Measurements from ENCODE around the gene SCART1. TPM values are rescaled to one million over a fixed set of nuclear protein-coding genes. Genes with fewer than 3 reads are reported as not detected.
A peak's percentile ranks its signal among the peaks of the same experiment; 100 is the strongest.

Gene SCART1
- total RNA-seq = 1.5 TPM

DNA sequence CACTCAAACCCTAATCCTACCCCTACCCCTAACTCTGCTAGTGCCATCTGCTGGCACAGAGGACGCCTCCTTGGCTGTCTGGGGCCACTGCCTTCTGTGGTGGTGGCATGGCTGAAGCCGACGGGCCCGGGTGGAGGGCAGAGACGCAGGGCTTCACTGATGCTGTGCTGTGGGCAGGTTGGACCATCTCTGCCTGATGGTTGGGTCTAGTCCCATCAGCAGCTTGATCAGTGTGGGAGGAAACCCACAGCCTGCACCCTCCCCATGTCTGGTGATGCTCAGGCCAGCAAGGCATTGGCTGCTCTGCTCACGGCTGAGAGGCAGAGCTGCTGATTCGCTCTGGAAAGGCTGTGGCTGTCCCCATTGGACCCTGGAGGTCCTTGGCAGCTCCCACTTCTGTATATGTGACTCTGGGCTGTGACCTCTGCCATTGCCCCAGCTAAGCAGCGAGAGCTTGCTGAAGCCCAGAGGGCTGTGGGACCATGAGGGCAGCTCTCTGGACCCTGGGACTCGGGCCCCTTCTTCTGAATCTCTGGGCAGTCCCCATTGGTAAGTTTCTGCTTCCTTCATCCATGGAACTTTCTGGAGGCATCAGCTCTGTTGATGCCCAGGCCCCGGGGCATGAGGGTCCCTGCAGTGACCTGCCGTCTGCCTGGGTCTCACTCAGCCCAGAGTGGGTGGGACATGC lies at the start of gene SCART1:
SCART1 (plus strand) TSS at position 430 of the 688 bp plus-strand sequence; CDS start at position 483, 53 bp downstream.
- no peak for TF ChIP-seq POLR2AphosphoS5 (IDR thresholded peaks at IDR 0.05; ENCODE audit: insufficient read depth in 1 of 2, low read depth in 1 of 2)
- no peak for TF ChIP-seq POLR2A (IDR thresholded peaks at IDR 0.05)
- TF ChIP-seq, protein P1, sequence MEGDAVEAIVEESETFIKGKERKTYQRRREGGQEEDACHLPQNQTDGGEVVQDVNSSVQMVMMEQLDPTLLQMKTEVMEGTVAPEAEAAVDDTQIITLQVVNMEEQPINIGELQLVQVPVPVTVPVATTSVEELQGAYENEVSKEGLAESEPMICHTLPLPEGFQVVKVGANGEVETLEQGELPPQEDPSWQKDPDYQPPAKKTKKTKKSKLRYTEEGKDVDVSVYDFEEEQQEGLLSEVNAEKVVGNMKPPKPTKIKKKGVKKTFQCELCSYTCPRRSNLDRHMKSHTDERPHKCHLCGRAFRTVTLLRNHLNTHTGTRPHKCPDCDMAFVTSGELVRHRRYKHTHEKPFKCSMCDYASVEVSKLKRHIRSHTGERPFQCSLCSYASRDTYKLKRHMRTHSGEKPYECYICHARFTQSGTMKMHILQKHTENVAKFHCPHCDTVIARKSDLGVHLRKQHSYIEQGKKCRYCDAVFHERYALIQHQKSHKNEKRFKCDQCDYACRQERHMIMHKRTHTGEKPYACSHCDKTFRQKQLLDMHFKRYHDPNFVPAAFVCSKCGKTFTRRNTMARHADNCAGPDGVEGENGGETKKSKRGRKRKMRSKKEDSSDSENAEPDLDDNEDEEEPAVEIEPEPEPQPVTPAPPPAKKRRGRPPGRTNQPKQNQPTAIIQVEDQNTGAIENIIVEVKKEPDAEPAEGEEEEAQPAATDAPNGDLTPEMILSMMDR (IDR thresholded peaks at IDR 0.05) = no peak
- H3K27ac ChIP-seq = no peak within 1 kb of the TSS
- no peak within 1 kb of the TSS for H3K4me3 ChIP-seq
- peak in 1 of 2 donors; percentile 64 for DNase-seq (ENCODE audit: extremely low spot score in 2 of 2)
- no peaks in the 10 kb centered on the region for H3K9me3 ChIP-seq
- H3K36me3 ChIP-seq = no peaks in the 10 kb centered on the region
- intact Hi-C loops (cut with DNase I) = no loop called here
- H3K4me1 ChIP-seq = no peaks in the 10 kb centered on the region
- H3K27me3 ChIP-seq = no peaks in the 10 kb centered on the region

DNA sequence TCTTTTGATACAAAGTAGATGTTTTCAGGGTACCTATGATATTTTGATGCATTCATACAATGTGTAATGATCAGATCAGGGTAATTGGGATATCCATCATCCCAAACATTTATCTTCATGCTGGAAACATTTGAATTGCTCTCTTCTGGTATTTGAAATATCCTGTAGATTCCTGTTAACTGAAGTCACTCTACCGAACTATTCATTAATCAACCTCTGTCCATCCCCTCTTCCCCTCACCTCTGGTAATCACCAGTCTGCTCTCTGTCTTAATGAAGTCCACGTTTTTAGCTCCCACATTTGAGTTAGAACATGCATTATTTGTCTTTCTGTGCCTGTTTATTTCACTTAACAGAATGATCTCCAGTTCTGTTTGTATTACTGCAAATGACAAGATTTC lies 48.5 kb upstream of the SCART1 start:
- TF ChIP-seq, protein P1 (IDR thresholded peaks at IDR 0.05) = no peak
- TF ChIP-seq POLR2AphosphoS5 (IDR thresholded peaks at IDR 0.05; ENCODE audit: insufficient read depth in 1 of 2, low read depth in 1 of 2) (no peak), POLR2A (IDR thresholded peaks at IDR 0.05) (no peak)
- Histone ChIP-seq H3K9me3 (no peaks in the 10 kb centered on the region), H3K36me3 (peaks cover 0 to 47% of the 10 kb centered on the region in 2 donors), H3K4me1 (no peaks in the 10 kb centered on the region), H3K27me3 (no peaks in the 10 kb centered on the region), H3K27ac (no peak overlapping the region), H3K4me3 (no peak overlapping the region)
- DNase-seq (ENCODE audit: extremely low spot score in 2 of 2) = no peak
- intact Hi-C loops (cut with DNase I) = no loop called here

DNA sequence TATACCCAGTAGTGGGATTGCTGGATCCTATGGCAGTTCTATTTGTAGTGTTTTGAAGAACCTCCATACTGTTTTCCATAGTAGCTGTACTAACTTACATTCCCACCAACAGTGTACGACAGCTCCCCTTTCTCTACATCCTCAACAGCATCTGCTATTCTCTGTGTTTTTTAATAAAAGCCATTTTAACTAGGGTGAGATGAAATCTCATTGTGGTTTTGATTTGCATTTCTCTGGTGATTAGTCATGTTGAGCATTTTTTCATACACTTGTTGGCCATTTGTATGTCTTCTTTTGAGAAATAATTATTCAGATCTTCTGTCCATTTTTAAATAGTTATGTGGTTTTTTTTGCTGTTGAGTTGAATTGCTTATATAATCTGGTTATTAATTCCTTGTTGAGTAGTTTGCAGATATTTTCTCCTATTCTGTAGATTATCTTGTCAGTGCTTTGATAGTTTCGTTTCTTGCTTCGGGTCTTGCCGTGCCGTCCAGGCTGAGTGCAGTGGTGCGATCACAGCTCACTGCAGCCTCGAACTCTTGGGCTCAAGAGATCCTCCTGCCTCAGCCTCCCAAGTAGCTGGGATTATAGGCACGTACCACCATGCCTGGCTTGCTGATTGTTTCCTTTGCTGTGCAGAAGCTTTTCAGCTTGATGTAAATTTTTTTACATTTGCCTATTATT lies 47.8 kb upstream of the SCART1 start:
- Histone ChIP-seq H3K9me3 (no peaks in the 10 kb centered on the region), H3K36me3 (peaks cover 0 to 54% of the 10 kb centered on the region in 2 donors)
- TF ChIP-seq POLR2A (IDR thresholded peaks at IDR 0.05) (no peak), POLR2AphosphoS5 (IDR thresholded peaks at IDR 0.05; ENCODE audit: insufficient read depth in 1 of 2, low read depth in 1 of 2) (no peak)
- TF ChIP-seq, protein P1 (IDR thresholded peaks at IDR 0.05) = no peak

DNA sequence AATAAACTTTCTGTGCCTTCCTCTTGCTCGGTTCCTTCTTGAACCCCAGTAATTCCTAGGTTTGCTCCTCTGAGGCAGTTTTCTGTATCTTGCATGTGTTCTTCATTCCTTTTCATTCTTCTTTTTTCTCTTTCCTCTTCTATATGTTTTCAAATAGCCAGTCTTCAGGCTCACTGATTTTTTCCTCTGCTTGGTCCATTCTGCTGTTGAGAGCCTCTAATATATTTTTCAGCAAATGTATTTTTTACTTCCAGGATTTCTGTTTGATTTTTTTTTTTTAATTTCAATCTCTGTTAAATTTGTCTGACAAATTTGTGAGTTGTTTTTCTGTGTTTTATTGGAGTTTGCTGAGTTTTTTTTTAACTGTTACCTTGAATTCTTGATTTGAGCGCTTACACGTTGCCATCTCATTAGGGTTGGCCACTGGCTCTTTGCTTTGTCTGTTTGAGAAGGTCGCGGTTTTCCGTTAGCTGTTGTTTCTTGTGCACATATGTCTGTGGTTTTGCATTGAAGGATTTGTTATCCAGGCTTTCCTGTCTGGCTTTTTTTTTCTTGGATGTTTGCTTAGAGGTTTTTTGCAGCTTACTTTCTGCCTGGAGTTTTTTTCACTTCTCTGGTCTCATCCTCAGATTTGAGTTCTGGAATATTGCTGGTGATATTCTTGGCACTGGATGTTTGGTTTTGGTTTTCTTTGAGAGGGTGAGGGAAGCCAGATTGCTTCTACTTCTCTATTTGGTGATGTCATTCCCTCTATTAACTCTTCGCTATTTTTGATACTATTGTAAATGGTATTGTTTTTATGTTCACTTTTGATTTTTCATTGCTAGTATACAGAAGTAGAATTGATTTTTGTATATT lies 42.0 kb upstream of the SCART1 start:
- intact Hi-C loops (cut with DNase I) = no loop called here
- no peak for TF ChIP-seq POLR2A (IDR thresholded peaks at IDR 0.05)
- TF ChIP-seq, protein P1 (IDR thresholded peaks at IDR 0.05) = no peak
- TF ChIP-seq POLR2AphosphoS5 (IDR thresholded peaks at IDR 0.05; ENCODE audit: insufficient read depth in 1 of 2, low read depth in 1 of 2) = no peak
- Histone ChIP-seq H3K27ac (no peak overlapping the region), H3K4me1 (no peaks in the 10 kb centered on the region), H3K9me3 (peaks cover 19% of the 10 kb centered on the region), H3K4me3 (no peak overlapping the region), H3K27me3 (no peaks in the 10 kb centered on the region), H3K36me3 (peaks cover 0 to 68% of the 10 kb centered on the region in 2 donors)
- no peak for DNase-seq (ENCODE audit: extremely low spot score in 2 of 2)

More for the DNA sequence above, 47.8 kb upstream of the SCART1 start:
- no peak overlapping the region for H3K4me3 ChIP-seq
- no peak overlapping the region for H3K27ac ChIP-seq
- H3K27me3 ChIP-seq = no peaks in the 10 kb centered on the region
- H3K4me1 ChIP-seq = no peaks in the 10 kb centered on the region
- no peak for DNase-seq (ENCODE audit: extremely low spot score in 2 of 2)
- intact Hi-C loops (cut with DNase I) = no loop called here

All from vagina (tissue), 2 donors.